Measurements from ENCODE around the gene TMEM233.

Gene TMEM233

GRCh38 chr12:119684711-119685369 lies 91.3 kb downstream of the TMEM233 start:
- Histone ChIP-seq H3K4me3 (no peak overlapping the region), H3K27me3 (ENCODE audit: low read depth) (no peaks in the 10 kb centered on the region), H3K9me3 (no peaks in the 10 kb centered on the region), H3K4me1 (peaks cover 9% of the 10 kb centered on the region), H3K36me3 (replicated peaks) (peaks cover 41% of the 10 kb centered on the region)
- DNase-seq (ENCODE audit: low spot score in 2 of 2), result no peak
- in situ Hi-C loops (cut with MboI; ENCODE audit: low sequenced_read_pairs), result no loop called here

GRCh38 chr12:119685375-119685774 lies 91.8 kb downstream of the TMEM233 start:
- Histone ChIP-seq H3K4me1 (peaks cover 9% of the 10 kb centered on the region), H3K27me3 (ENCODE audit: low read depth) (no peaks in the 10 kb centered on the region), H3K9me3 (no peaks in the 10 kb centered on the region), H3K36me3 (replicated peaks) (peaks cover 41% of the 10 kb centered on the region), H3K4me3 (no peak overlapping the region)
- DNase-seq (ENCODE audit: low spot score in 2 of 2), result no peak
- in situ Hi-C loops (cut with MboI; ENCODE audit: low sequenced_read_pairs), result no loop called here

DNA sequence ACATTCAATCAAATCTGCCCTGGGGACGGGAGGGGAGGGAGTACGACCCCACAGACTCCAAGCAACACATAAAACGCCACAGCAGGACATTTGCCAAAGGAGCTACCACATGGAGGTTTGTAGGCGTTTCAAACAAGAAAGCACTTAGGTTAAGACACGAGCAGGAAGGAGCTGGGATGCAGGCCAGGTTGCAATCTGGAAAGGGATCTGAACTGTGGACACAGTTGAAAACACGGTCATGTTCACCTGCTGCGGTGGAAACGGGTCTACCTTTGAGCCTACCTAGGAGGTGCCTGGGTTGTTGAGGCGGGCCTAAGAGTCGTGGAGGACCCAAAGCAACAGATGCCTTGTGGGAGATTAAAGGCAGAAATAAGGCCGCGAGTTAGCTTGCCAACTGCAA lies 92.8 kb downstream of the TMEM233 start:
- in situ Hi-C loops (cut with MboI; ENCODE audit: low sequenced_read_pairs), result no loop called here
- peaks cover 34% of the 10 kb centered on the region for H3K36me3 ChIP-seq (replicated peaks)
- no peak overlapping the region for H3K4me3 ChIP-seq
- DNase-seq (ENCODE audit: low spot score in 2 of 2), result no peak
- H3K27me3 ChIP-seq (ENCODE audit: low read depth), result no peaks in the 10 kb centered on the region
- no peaks in the 10 kb centered on the region for H3K9me3 ChIP-seq
- peaks cover 9% of the 10 kb centered on the region for H3K4me1 ChIP-seq

GRCh38 chr12:119686776-119687175 lies 93.2 kb downstream of the TMEM233 start:
- peaks cover 9% of the 10 kb centered on the region for H3K4me1 ChIP-seq
- DNase-seq (ENCODE audit: low spot score in 2 of 2), result no peak
- H3K36me3 ChIP-seq (replicated peaks), result peaks cover 29% of the 10 kb centered on the region
- in situ Hi-C loops (cut with MboI; ENCODE audit: low sequenced_read_pairs), result no loop called here
- H3K4me3 ChIP-seq, result no peak overlapping the region
- no peaks in the 10 kb centered on the region for H3K9me3 ChIP-seq
- H3K27me3 ChIP-seq (ENCODE audit: low read depth), result no peaks in the 10 kb centered on the region

DNA sequence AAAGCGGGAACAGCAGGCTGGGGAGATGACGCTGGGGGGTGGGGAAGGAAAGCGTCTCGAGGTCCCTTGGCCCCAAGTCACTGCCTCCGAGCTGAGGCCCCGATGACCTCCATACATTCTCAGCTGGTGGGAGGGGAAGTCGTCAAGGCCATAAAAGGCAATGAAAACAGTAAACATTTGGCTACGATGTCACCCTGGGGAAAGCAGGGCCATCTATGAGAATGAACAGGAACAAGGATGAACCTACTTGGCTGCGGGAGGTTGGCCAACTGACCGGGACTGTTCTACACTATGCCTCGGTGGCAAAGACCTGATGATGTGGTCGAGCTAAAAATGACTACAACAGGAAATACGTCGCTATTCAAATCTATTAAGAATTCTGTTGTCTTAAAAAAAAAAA lies 93.8 kb downstream of the TMEM233 start:
- Histone ChIP-seq H3K36me3 (replicated peaks) (peaks cover 34% of the 10 kb centered on the region), H3K27me3 (ENCODE audit: low read depth) (no peaks in the 10 kb centered on the region), H3K9me3 (no peaks in the 10 kb centered on the region), H3K4me1 (peaks cover 6% of the 10 kb centered on the region), H3K4me3 (no peak overlapping the region)
- no peak for DNase-seq (ENCODE audit: low spot score in 2 of 2)
- in situ Hi-C loops (cut with MboI; ENCODE audit: low sequenced_read_pairs), result no loop called here

DNA sequence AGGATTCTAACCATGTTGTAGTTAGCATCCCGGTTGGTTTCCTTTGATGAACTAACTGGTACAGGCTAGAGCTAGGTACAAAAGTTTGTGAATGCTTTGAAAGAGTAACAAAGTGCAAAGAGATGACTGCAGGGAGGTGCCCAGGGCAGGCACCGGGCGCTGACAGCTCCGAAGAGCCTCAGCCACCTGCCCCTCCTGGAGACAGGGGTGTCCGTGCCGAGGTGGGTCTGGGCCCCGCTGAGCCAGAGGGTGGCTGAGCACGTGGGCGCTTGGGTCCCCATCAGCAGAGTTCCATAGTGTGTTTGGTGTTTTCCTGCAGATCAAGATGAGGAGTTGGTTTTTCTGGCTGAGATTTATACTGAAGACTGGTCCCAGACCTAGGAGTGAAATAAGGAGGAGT lies 94.3 kb downstream of the TMEM233 start:
- in situ Hi-C loops (cut with MboI; ENCODE audit: low sequenced_read_pairs), result no loop called here
- peaks cover 34% of the 10 kb centered on the region for H3K36me3 ChIP-seq (replicated peaks)
- H3K9me3 ChIP-seq, result no peaks in the 10 kb centered on the region
- H3K4me3 ChIP-seq, result no peak overlapping the region
- peaks cover 2% of the 10 kb centered on the region for H3K4me1 ChIP-seq
- no peak for DNase-seq (ENCODE audit: low spot score in 2 of 2)
- H3K27me3 ChIP-seq (ENCODE audit: low read depth), result no peaks in the 10 kb centered on the region

- H3K36me3 ChIP-seq (replicated peaks), result peaks cover 34% of the 10 kb centered on the region
- in situ Hi-C loops (cut with MboI; ENCODE audit: low sequenced_read_pairs), result no loop called here
- no peak for DNase-seq (ENCODE audit: low spot score in 2 of 2)
Measured at GRCh38 chr12:119689935-119690500, 96.4 kb downstream of the TMEM233 start.

GRCh38 chr12:119691202-119691810 lies 97.7 kb downstream of the TMEM233 start:
- no peaks in the 10 kb centered on the region for H3K27me3 ChIP-seq (ENCODE audit: low read depth)
- H3K36me3 ChIP-seq (replicated peaks), result peaks cover 33% of the 10 kb centered on the region
- no peak for DNase-seq (ENCODE audit: low spot score in 2 of 2)
- no peaks in the 10 kb centered on the region for H3K9me3 ChIP-seq
- in situ Hi-C loops (cut with MboI; ENCODE audit: low sequenced_read_pairs), result no loop called here
- no peaks in the 10 kb centered on the region for H3K4me1 ChIP-seq
- no peak overlapping the region for H3K4me3 ChIP-seq

More at GRCh38 chr12:119689935-119690500, 96.4 kb downstream of the TMEM233 start:
- no peaks in the 10 kb centered on the region for H3K4me1 ChIP-seq
- H3K27me3 ChIP-seq (ENCODE audit: low read depth), result no peaks in the 10 kb centered on the region
- H3K4me3 ChIP-seq, result no peak overlapping the region
- no peaks in the 10 kb centered on the region for H3K9me3 ChIP-seq

DNA sequence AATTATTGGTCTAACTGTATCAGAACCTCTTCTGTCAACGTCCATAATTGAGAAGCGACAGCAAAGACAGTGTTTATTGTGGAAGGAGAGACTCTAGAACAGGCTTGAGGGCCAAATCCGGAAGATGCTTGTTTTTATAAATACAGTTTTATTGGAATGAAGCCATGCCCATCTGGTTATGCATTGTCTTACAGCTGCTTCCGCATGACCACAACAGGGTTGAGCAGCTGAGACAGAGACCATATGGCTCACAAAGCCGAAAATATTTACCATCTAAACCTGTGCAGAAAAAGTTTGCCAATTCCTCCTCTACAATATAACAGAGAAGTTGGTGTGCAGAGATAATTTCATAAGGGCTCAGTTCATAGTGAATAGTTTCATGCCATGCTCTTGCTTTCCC lies 98.8 kb downstream of the TMEM233 start:
- DNase-seq (ENCODE audit: low spot score in 2 of 2), result no peak
- no peak overlapping the region for H3K4me3 ChIP-seq
- peaks cover 37% of the 10 kb centered on the region for H3K36me3 ChIP-seq (replicated peaks)
- H3K4me1 ChIP-seq, result no peaks in the 10 kb centered on the region
- no peaks in the 10 kb centered on the region for H3K9me3 ChIP-seq
- in situ Hi-C loops (cut with MboI; ENCODE audit: low sequenced_read_pairs), result no loop called here
- H3K27me3 ChIP-seq (ENCODE audit: low read depth), result no peaks in the 10 kb centered on the region
